ENCODE results near the gene ADGRV1.

The ADGRV1 gene

DNA sequence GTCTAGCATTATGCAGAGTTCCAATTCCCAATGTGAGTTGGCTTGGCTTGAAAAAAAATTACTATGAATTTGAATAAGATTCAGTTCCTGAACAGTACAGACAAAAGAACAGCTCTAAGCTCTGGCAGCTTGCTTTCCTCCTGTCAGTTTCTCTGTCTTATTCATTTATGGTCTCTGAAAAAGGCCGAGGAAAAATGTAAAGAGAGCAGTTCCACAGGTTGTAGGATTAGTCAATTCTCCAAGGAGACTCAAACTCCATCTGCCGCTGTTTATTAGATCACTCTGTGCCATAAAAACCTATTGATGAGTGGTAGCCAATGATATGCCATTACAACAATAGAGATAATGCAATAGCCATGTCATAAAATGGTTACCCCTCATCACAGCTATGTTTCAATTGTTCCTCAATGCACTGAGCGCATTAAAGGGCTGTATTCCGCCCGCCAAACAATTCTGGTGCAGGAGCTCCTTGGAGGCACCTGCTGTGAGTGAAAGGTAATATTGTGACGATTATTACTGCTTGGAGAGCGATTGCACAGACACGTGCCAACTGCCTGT, 636.3 kb downstream of the ADGRV1 start:
- Histone ChIP-seq H3K9me2 (replicated peaks; ENCODE audit: low read depth, low read length) (no peaks in the 10 kb centered on the region), H3K4me2 (ENCODE audit: low read depth, low read length, poor library complexity, severe bottlenecking) (no peak overlapping the region), H3K36me3 (ENCODE audit: insufficient read depth, low read length) (no peaks in the 10 kb centered on the region), H4K20me1 (ENCODE audit: insufficient read depth, low read length, poor library complexity, severe bottlenecking) (no peaks in the 10 kb centered on the region), H3K27me3 (ENCODE audit: insufficient read depth, low read length, poor library complexity, severe bottlenecking) (no peaks in the 10 kb centered on the region), H2AFZ (ENCODE audit: low read length) (no peak overlapping the region), H3F3A (ENCODE audit: low read depth) (no peaks in the 10 kb centered on the region), H3K9me3 (ENCODE audit: insufficient read depth, low read depth, low read length) (no peaks in the 10 kb centered on the region), H3K4me3 (ENCODE audit: low read length, poor library complexity, severe bottlenecking) (no peak overlapping the region), H3K9ac (ENCODE audit: low read depth, low read length, poor library complexity, severe bottlenecking) (no peak overlapping the region), H3K4me1 (ENCODE audit: insufficient read depth, low read length, poor library complexity, severe bottlenecking) (no peaks in the 10 kb centered on the region), H3K79me2 (ENCODE audit: insufficient read depth, low read length) (no peaks in the 10 kb centered on the region)
- TF ChIP-seq, protein P1, sequence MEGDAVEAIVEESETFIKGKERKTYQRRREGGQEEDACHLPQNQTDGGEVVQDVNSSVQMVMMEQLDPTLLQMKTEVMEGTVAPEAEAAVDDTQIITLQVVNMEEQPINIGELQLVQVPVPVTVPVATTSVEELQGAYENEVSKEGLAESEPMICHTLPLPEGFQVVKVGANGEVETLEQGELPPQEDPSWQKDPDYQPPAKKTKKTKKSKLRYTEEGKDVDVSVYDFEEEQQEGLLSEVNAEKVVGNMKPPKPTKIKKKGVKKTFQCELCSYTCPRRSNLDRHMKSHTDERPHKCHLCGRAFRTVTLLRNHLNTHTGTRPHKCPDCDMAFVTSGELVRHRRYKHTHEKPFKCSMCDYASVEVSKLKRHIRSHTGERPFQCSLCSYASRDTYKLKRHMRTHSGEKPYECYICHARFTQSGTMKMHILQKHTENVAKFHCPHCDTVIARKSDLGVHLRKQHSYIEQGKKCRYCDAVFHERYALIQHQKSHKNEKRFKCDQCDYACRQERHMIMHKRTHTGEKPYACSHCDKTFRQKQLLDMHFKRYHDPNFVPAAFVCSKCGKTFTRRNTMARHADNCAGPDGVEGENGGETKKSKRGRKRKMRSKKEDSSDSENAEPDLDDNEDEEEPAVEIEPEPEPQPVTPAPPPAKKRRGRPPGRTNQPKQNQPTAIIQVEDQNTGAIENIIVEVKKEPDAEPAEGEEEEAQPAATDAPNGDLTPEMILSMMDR (conservative IDR thresholded peaks at IDR 0.05; ENCODE audit: low read length), result no peak
- no peak for TF ChIP-seq EZH2phosphoT487 (IDR thresholded peaks at IDR 0.05; ENCODE audit: borderline replicate concordance)

DNA sequence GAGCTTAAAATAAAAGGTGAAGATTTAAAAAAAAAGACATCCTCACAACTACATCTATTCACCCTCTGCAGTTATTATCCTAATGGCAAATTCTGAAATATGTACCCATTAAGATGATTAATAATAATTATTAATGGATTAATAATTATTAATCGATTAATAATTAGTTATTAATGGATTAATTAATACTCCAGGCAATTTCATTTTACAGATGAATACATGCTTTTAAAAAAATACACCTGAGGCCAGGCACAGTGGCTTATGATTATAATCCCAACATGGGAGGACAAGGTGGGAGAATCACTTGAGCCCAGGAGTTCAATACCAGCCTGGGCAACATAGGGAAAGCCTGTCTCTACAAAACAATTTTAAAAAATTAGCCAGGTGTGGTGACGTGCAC, 642.1 kb downstream of the ADGRV1 start:
- H3K4me2 ChIP-seq (ENCODE audit: low read depth, low read length, poor library complexity, severe bottlenecking), result no peak overlapping the region
- H3K9me2 ChIP-seq (replicated peaks; ENCODE audit: low read depth, low read length), result no peaks in the 10 kb centered on the region
- no peak overlapping the region for H3K9ac ChIP-seq (ENCODE audit: low read depth, low read length, poor library complexity, severe bottlenecking)
- H3K4me1 ChIP-seq (ENCODE audit: insufficient read depth, low read length, poor library complexity, severe bottlenecking), result no peaks in the 10 kb centered on the region
- no peaks in the 10 kb centered on the region for H3K36me3 ChIP-seq (ENCODE audit: insufficient read depth, low read length)
- no peaks in the 10 kb centered on the region for H3K9me3 ChIP-seq (ENCODE audit: insufficient read depth, low read depth, low read length)
- no peak overlapping the region for H2AFZ ChIP-seq (ENCODE audit: low read length)
- H3F3A ChIP-seq (ENCODE audit: low read depth), result no peaks in the 10 kb centered on the region
- no peak overlapping the region for H3K4me3 ChIP-seq (ENCODE audit: low read length, poor library complexity, severe bottlenecking)
- no peaks in the 10 kb centered on the region for H3K27me3 ChIP-seq (ENCODE audit: insufficient read depth, low read length, poor library complexity, severe bottlenecking)
- TF ChIP-seq, protein P1 (conservative IDR thresholded peaks at IDR 0.05; ENCODE audit: low read length), result no peak
- TF ChIP-seq EZH2phosphoT487 (IDR thresholded peaks at IDR 0.05; ENCODE audit: borderline replicate concordance), result no peak
- H4K20me1 ChIP-seq (ENCODE audit: insufficient read depth, low read length, poor library complexity, severe bottlenecking), result no peaks in the 10 kb centered on the region
- H3K79me2 ChIP-seq (ENCODE audit: insufficient read depth, low read length), result no peaks in the 10 kb centered on the region

DNA sequence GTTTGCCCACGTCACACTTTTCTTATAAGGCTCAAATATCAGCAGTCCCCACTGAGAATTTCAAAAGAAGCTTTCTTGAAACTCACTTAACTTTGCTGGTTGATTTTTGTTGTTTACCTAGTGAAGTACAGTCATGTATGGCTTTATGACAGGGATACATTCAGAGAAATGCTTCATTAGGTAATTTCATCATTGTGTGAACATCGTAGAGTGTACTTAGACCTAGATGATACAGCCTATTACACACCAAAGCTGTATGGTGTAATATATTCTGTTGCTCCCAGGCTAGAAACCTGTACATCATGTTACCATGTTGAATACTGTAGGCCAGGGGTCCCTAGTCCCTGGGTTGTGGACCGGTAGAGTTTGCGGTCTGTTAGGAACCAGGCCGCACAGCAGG, 647.5 kb downstream of the ADGRV1 start:
- no peaks in the 10 kb centered on the region for H4K20me1 ChIP-seq (ENCODE audit: insufficient read depth, low read length, poor library complexity, severe bottlenecking)
- no peaks in the 10 kb centered on the region for H3K36me3 ChIP-seq (ENCODE audit: insufficient read depth, low read length)
- H3F3A ChIP-seq (ENCODE audit: low read depth), result no peaks in the 10 kb centered on the region
- no peaks in the 10 kb centered on the region for H3K9me3 ChIP-seq (ENCODE audit: insufficient read depth, low read depth, low read length)
- H2AFZ ChIP-seq (ENCODE audit: low read length), result no peak overlapping the region
- H3K9me2 ChIP-seq (replicated peaks; ENCODE audit: low read depth, low read length), result no peaks in the 10 kb centered on the region
- H3K4me2 ChIP-seq (ENCODE audit: low read depth, low read length, poor library complexity, severe bottlenecking), result no peak overlapping the region
- TF ChIP-seq, protein P1 (conservative IDR thresholded peaks at IDR 0.05; ENCODE audit: low read length), result no peak
- TF ChIP-seq EZH2phosphoT487 (IDR thresholded peaks at IDR 0.05; ENCODE audit: borderline replicate concordance), result no peak
- no peaks in the 10 kb centered on the region for H3K4me1 ChIP-seq (ENCODE audit: insufficient read depth, low read length, poor library complexity, severe bottlenecking)
- no peak overlapping the region for H3K4me3 ChIP-seq (ENCODE audit: low read length, poor library complexity, severe bottlenecking)
- H3K79me2 ChIP-seq (ENCODE audit: insufficient read depth, low read length), result no peaks in the 10 kb centered on the region
- H3K9ac ChIP-seq (ENCODE audit: low read depth, low read length, poor library complexity, severe bottlenecking), result no peak overlapping the region
- no peaks in the 10 kb centered on the region for H3K27me3 ChIP-seq (ENCODE audit: insufficient read depth, low read length, poor library complexity, severe bottlenecking)

Data from Loucy (cell line).